Measurements from ENCODE around the gene ERLEC1.

- no peak for TF ChIP-seq CTCF (IDR thresholded peaks at IDR 0.05)
- no peak for TF ChIP-seq ZFX (IDR thresholded peaks at IDR 0.05; ENCODE audit: borderline replicate concordance)
Measured at GRCh38 chr2:53854678-53855077, 67.8 kb downstream of the ERLEC1 start.

Data from 22Rv1 (cell line).